T-helper 2 cell (primary cell): ENCODE data around the gene CTBP1.

ENCODE experiments used
- DNase-seq, 5 experiments: peaks; one replicate each; pipeline versions ENCODE4 v3.0.0 to v3.0.0-alpha.2; 2012 to 2022

CTBP1 gene

GRCh38 chr4:1249731-1250526 lies 999 bp upstream of the CTBP1 start:
- peak in 4 of 5 experiments; percentile 32 to 58 (median 54) for DNase-seq

DNA sequence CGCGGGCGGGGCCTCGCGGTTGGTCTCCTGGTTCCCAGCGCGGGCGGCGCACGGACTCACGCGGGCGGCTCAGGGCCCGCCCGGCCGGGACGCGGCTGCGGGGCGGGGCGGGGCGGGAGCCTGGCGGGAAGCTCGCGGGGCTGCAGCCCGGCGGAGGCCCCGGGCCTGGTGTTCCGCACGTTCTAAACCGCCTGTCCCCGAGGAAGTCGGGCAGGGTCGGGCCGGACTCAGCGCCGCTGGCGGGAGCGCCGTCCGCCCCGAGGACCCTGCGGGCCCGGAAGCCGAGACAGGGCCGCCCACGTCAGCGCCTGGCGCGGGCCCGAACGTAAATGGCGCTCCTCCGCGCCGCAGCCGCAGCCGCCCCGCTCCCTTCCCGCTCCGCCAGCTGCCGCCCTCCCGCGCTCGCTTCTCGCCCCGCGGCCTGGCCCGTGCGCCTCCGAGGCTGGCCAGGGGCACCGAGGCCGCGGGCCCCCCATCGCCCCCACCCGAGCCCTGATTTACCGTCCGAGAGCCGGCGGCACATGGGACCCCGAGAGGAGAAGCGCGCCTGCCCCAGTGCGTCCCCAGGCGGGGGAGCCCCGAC lies 309 bp upstream of the CTBP1 start:
- peak; percentile 70 to 95 (median 83) for DNase-seq

DNA sequence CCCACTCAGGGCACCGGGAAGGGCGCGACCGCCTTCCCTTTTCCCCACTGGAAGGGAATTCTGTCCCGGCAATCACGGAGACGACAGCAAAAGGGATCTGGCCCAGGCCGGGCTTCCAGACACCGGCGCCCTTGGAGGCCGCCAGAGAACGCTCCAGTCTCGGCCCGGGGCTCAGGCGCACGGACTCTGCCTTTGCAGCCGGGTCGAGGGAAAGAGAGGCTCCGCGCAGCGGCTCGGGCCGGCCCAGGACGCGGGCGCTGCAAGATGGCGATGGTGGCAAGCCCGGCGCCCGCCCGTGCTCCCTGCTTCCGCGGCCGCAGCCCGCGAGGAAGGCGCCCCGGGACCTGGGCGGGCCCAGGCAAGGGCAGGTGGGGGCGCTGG lies 1.1 kb downstream of the CTBP1 start:
- peak in 1 of 5 experiments; percentile 64 for DNase-seq

GRCh38 chr4:1246901-1247863 lies 1.7 kb downstream of the CTBP1 start:
- DNase-seq: peak in 1 of 5 experiments; percentile 43

DNA sequence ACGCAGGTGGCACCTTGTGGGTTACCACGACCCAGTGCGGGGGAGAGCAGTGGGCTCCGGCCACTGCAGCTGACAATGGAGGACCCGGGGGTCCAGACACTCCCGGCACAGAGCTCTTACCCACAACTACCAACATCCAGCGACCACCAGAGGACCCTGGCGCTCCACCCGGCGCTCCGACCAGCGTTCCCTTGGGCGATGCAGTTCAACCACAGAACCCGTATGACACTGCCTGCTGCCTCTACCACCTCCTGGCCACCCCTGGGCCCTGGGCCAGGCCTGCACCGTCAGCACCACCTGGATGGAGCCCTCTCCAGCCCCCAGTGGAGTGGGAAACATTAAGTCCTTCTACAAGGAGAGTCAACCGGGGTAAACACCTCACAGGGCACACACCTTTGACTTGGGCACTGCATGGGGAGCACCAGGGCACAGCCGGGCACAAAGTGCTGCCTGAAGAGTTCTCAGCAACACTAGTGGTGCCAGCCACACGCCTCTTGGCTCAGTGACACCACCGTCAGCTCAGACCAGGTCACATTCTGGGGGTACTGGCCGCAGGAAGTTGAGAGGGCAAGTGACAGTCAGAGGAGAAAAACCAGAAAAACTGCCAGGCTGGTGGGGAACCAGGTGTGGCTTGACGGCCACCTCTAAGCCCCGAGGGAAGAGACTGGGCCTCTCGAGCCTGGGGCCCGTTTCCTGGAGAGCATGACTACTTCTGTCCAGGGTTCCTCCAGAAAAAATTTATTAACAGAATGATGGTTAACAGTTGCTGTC lies 2.6 kb downstream of the CTBP1 start:
- peak in 1 of 5 experiments; percentile 18 for DNase-seq

- DNase-seq: no peak
Observed at GRCh38 chr4:1245481-1246051, 3.4 kb downstream of the CTBP1 start.

DNA sequence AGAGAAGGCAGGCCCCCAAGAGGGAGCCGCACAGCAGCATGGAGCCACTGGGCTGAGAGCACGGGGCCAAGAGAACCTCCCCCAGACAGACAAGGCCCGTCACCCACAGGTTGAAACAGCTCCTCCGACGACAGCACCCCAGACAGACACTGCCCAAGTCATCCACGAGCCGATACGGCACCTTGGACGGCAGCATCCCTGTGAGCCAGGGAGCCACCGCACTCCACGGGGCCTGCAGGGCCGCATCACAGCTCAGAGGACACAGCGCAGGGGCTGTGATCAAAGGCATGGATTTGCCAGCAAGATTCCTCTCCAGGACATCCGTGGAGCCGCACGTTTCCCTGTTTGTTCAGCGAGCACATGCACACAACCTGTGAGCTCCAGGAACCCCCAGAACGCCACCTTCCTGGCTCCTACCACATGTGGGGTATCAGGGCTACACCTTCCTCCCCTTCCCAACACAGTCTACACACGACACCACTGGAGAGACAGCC lies 3.9 kb downstream of the CTBP1 start:
- DNase-seq: no peak

DNA sequence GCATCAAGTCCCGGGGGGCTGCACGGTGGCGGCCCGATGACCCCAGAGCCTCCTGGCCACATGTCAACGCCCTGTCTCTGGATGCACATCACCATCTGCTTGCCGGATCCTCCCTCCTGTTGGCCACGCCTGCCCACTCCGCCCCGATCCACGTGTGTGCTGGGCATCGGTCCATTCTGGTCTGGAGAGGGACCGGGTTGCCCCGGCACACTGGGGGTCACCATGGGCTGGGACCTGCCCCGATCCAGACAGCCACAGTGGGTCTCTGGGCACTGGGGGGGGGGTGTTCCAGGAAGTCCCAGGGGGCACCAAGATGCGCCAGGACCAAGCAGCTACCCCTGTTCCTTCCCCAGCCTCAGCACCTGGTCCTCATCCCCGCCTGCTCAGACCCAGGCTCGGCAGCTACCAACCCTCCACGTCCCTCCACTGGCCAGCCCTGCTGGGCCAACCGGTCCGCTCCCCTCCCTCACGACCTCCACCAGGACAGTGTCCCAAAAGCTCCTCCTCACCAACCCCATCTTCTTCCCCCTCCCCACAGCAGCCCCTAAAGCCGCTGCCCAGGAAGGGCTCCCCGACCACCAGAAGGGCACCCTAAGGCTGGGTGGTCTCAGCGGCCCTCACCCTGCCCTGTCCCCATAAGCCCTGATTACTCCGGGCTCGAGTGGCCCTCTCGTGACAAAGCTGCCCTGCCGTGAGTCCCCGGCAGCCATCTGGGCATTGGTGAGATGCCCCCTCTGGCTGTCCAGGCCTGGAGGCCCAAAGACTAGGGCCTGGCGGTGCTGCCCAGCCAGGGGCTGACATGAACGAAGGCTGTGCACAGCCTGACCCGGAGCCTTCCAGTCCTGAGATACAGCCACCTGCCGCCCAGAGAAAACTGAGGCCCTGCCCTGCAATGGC lies 4.6 kb downstream of the CTBP1 start:
- no peak for DNase-seq

GRCh38 chr4:1243451-1244080 lies 5.4 kb downstream of the CTBP1 start:
- no peak for DNase-seq

GRCh38 chr4:1242506-1243450 lies 6.2 kb downstream of the CTBP1 start:
- no peak for DNase-seq

DNA sequence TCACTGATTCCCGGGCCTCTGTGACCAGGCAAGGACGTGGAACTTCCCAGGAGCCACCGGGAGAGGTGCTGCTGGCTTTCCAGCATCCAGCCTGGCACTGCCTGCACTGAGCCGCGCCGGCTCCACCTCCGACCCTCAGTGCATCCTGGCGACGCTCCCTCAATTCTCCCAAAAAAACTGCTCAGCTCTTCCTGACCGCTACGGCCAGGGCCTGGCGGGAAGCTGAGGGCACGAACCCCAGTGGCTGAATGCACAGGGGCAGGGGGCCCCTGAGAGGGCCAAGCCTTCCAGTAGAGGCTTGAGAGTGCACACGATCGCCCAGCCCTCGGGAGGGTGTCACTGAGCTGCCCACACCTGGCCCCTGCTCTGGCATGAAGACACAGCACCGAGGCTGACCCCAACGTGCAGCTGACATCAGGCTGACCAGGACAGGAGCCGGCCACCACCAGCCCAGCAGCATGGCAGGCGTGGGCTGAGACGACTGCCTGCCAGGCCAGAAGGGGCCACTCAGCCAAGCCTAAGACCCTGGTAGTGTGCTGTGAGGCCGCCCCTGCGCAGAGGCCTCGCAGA lies 6.9 kb downstream of the CTBP1 start:
- DNase-seq: no peak

DNA sequence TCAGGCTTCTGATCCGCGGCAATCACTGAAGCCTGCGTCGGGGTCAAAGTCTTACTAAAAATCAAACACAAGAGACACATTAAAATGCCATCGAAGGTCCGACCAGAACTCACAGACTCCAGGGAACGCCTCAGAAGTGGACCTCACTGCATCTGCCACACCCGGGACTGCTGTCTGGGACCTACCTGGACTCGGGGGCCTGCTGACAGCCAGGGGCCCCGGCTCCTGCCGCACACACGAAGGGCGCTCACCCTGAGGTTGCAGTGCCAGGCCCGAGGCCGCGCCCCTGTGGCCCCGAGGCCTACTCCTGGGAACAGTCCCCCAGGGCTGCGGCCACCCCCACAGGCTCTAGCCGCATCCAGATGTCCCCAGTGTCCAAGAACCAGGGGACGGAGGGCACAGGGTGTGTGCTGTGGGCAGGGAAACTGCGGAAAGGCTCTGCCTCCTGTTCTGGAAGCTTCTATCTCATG lies 7.4 kb downstream of the CTBP1 start:
- DNase-seq: no peak

- no peak for DNase-seq
Observed at GRCh38 chr4:1240721-1241465, 8.0 kb downstream of the CTBP1 start.

GRCh38 chr4:1239950-1240307 lies 9.0 kb downstream of the CTBP1 start:
- DNase-seq: no peak

- no peak for DNase-seq
Observed at GRCh38 chr4:1239141-1239949, 9.6 kb downstream of the CTBP1 start.

GRCh38 chr4:1238676-1239000 lies 10.3 kb downstream of the CTBP1 start:
- DNase-seq: no peak
